H9 (cell line): ENCODE results near the gene KIF4A. TPM values are rescaled to one million over a fixed set of nuclear protein-coding genes. Genes with fewer than 3 reads are reported as not detected.

Experiments
- DNase-seq: peaks from one replicate; pipeline ENCODE4 v3.0.0-alpha.2; 2017
- H2AFZ ChIP-seq: one replicate; pipeline ENCODE4 v1.6.1; 2013; ENCODE audit warnings: mild to moderate bottlenecking, low read length, control low read depth, moderate library complexity
- H2AK5ac ChIP-seq: 2 replicates; pipeline ENCODE4 v1.6.1; 2013; ENCODE audit warnings: low read length, control low read depth, mixed read lengths; ENCODE audit not compliant: insufficient read length
- H2BK120ac ChIP-seq: one replicate; pipeline ENCODE4 v1.6.1; 2013; ENCODE audit warnings: low read depth, mild to moderate bottlenecking, low read length, control low read depth, inconsistent platforms; ENCODE audit not compliant: poor library complexity, severe bottlenecking
- H2BK12ac ChIP-seq: 2 replicates; pipeline ENCODE4 v1.6.1; 2013; ENCODE audit warnings: low read length, control low read depth, mixed read lengths, low read depth; ENCODE audit not compliant: insufficient read length
- H2BK15ac ChIP-seq: 2 replicates; pipeline ENCODE4 v1.6.1; 2013; ENCODE audit warnings: low read depth, low read length, control low read depth
- H2BK20ac ChIP-seq: one replicate; pipeline ENCODE4 v1.6.1; 2013; ENCODE audit warnings: low read depth, mild to moderate bottlenecking, low read length, control low read depth, inconsistent platforms; ENCODE audit not compliant: poor library complexity, severe bottlenecking
- H2BK5ac ChIP-seq: 2 replicates; pipeline ENCODE4 v1.6.1; 2013; ENCODE audit warnings: low read length, control low read depth, mixed read lengths; ENCODE audit not compliant: insufficient read length
- H3K14ac ChIP-seq: 2 replicates; pipeline ENCODE4 v1.6.1; 2013; ENCODE audit warnings: low read length, control low read depth; ENCODE audit not compliant: insufficient read depth
- H3K18ac ChIP-seq: 2 replicates; pipeline ENCODE4 v1.6.1; 2013; ENCODE audit warnings: low read depth, mild to moderate bottlenecking, mixed read lengths, low read length, control low read depth; ENCODE audit not compliant: insufficient read length
- H3K23ac ChIP-seq: 2 replicates; pipeline ENCODE4 v1.6.1; 2013; ENCODE audit warnings: low read length, control low read depth, mixed read lengths, low read depth; ENCODE audit not compliant: insufficient read length
- H3K23me2 ChIP-seq: 2 replicates; pipeline ENCODE4 v1.6.1; 2013; ENCODE audit warnings: low read depth, mild to moderate bottlenecking, mixed read lengths, low read length, control low read depth; ENCODE audit not compliant: insufficient read length, poor library complexity, severe bottlenecking
- H3K27ac ChIP-seq: 2 replicates; pipeline ENCODE4 v1.5.1; 2013; ENCODE audit warnings: low read length, control low read depth, mixed read lengths, low read depth; ENCODE audit not compliant: insufficient read length
- H3K27me3 ChIP-seq: 2 replicates; pipeline ENCODE4 v1.6.1; 2013; ENCODE audit warnings: low read length, control low read depth, inconsistent platforms; ENCODE audit not compliant: insufficient read depth
- H3K4ac ChIP-seq: 2 replicates; pipeline ENCODE4 v1.6.1; 2013; ENCODE audit warnings: low read depth, mild to moderate bottlenecking, control low read depth, inconsistent platforms, low read length, moderate library complexity
- H3K4me1 ChIP-seq: 2 replicates; pipeline ENCODE4 v1.6.1; 2013; ENCODE audit warnings: low read length, control low read depth, inconsistent platforms; ENCODE audit not compliant: insufficient read depth
- H3K4me2 ChIP-seq: 2 replicates; pipeline ENCODE4 v1.6.1; 2013; ENCODE audit warnings: low read length, control low read depth, mixed read lengths; ENCODE audit not compliant: insufficient read length, insufficient read depth
- H3K56ac ChIP-seq: 2 replicates; pipeline ENCODE4 v1.6.1; 2013; ENCODE audit warnings: low read depth, mild to moderate bottlenecking, mixed read lengths, low read length, control low read depth; ENCODE audit not compliant: insufficient read length
- H3K79me1 ChIP-seq: 2 replicates; pipeline ENCODE4 v1.6.1; 2013; ENCODE audit warnings: low read depth, mild to moderate bottlenecking, moderate library complexity, low read length, control low read depth, inconsistent platforms; ENCODE audit not compliant: insufficient read depth, poor library complexity, severe bottlenecking
- H3K79me2 ChIP-seq: 2 replicates; pipeline ENCODE4 v1.6.1; 2013; ENCODE audit warnings: low read length, control low read depth, inconsistent platforms; ENCODE audit not compliant: insufficient read depth
- H3K9ac ChIP-seq: 2 replicates; pipeline ENCODE4 v1.6.1; 2013; ENCODE audit warnings: low read length, control low read depth, mixed read lengths; ENCODE audit not compliant: insufficient read length; ENCODE audit errors: extremely low read depth
- H3K9me3 ChIP-seq: one replicate; pipeline ENCODE4 v1.6.1; 2013; ENCODE audit warnings: low read depth, low read length, inconsistent platforms; ENCODE audit not compliant: control insufficient read depth
- H3T11ph ChIP-seq: one replicate; pipeline ENCODE4 v1.6.1; 2013; ENCODE audit warnings: mild to moderate bottlenecking, low read length, control low read depth, inconsistent platforms
- H4K20me1 ChIP-seq: one replicate; pipeline ENCODE4 v1.6.1; 2013; ENCODE audit not compliant: control insufficient read depth, insufficient read length, insufficient read depth
- H4K5ac ChIP-seq: 2 replicates; pipeline ENCODE4 v1.6.1; 2013; ENCODE audit warnings: low read depth, mild to moderate bottlenecking, mixed read lengths, low read length, control low read depth; ENCODE audit not compliant: insufficient read length
- H4K8ac ChIP-seq: replicated peaks from 2 replicates; pipeline ENCODE4 v1.6.1; 2013; ENCODE audit warnings: low read length, control low read depth, mixed read lengths, low read depth; ENCODE audit not compliant: insufficient read length
- H4K91ac ChIP-seq: 2 replicates; pipeline ENCODE4 v1.6.1; 2013; ENCODE audit warnings: low read depth, mild to moderate bottlenecking, moderate library complexity, mixed read lengths, low read length, control low read depth; ENCODE audit not compliant: insufficient read length
- H3K27ac Mint-ChIP-seq, 3 experiments: 2 replicates in 2 of 3; 3 replicates in 1 of 3; pipeline ENCODE4 v1.8.0; 2020 to 2021; ENCODE audit warnings: mixed read lengths in 3 of 3, mild to moderate bottlenecking in 1 of 3, moderate library complexity in 1 of 3
- H3K27me3 Mint-ChIP-seq: 2 replicates; pipeline ENCODE4 v1.8.0; 2021; ENCODE audit warnings: low read depth, mild to moderate bottlenecking, moderate library complexity, mixed read lengths
- H3K36me3 Mint-ChIP-seq, 3 experiments: 2 replicates in 2 of 3; 3 replicates in 1 of 3; pipeline ENCODE4 v1.8.0; 2020 to 2021; ENCODE audit warnings: low read depth in 3 of 3, mixed read lengths in 3 of 3; ENCODE audit not compliant: insufficient read depth in 1 of 3
- H3K4me1 Mint-ChIP-seq, 2 experiments: 2 replicates each; pipeline ENCODE4 v1.8.0; 2020; ENCODE audit warnings: mixed read lengths in 2 of 2
- H3K4me3 Mint-ChIP-seq, 2 experiments: 2 replicates in 1 of 2; 3 replicates in 1 of 2; pipeline ENCODE4 v1.8.0; 2020 to 2021; ENCODE audit warnings: mild to moderate bottlenecking in 2 of 2, mixed read lengths in 2 of 2, moderate library complexity in 1 of 2
- H3K9me3 Mint-ChIP-seq, 2 experiments: 2 replicates in 1 of 2; 3 replicates in 1 of 2; pipeline ENCODE4 v1.8.0; 2020; ENCODE audit warnings: mild to moderate bottlenecking in 2 of 2, mixed read lengths in 2 of 2, moderate library complexity in 1 of 2
- WGBS: extraction: QIAGEN DNeasy Blood & Tissue Kit; methylation state at CpG from one replicate; pipeline ENCODE4 v1.1.7; 2013; ENCODE audit warnings: missing lambda C conversion rate, low lambda C conversion rate, mixed read lengths; ENCODE audit not compliant: insufficient read length; ENCODE audit errors: extremely low coverage; 5-methylcytosine and 5-hydroxymethylcytosine counted together
- total RNA-seq: library from RNA; stranded (reverse); gene quantifications from 2 replicates; pipeline ENCODE4 v1.2.1, GENCODE V29; 2021
- TF ChIP-seq, protein P1 (sequence below): fragments of 200-600 bp; sonication (generic); conservative IDR thresholded peaks from 3 replicates; pipeline ENCODE4 v1.8.0; 2021; ENCODE audit warnings: antibody characterized with exemption, mild to moderate bottlenecking

KIF4A gene
- total RNA-seq, 1 experiment from 2014 or later, result 41.8 TPM

DNA sequence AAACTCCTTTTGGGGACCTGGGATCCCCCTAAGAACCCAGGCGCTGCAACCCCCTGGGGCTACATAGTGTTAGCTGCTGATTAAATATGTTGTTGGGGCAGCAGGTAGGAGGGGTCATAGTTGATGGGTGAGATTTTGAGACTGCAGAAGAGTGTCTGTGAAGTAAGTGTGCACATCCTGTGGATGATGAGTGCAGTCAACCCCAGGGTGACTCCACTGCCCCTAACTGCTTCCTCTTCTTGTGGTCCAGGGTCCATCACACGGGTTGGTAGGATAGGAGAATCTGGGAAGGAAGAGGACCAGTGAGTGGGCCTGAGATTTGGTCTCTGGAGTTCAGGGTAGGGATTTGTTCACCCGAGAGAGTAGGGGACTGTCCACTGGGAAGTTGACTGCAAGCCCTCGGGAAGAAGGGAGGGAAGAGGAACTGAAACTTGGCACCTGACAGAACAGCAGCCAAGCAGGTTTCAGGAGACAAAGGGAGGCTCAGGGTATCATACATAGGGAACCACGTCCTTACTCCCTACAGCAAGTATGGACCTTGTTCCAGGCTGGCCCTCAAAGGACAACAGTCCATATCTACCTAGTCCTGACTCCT lies 163.2 kb downstream of the KIF4A start:
- H3K9me3 Mint-ChIP-seq, result peaks cover 69 to 75% of the 10 kb centered on the region in 2 experiments
- Histone ChIP-seq H3K9me3 (peaks cover 30% of the 10 kb centered on the region), H3K79me1 (no peaks in the 10 kb centered on the region), H2BK15ac (no peak overlapping the region), H3K4me1 (no peaks in the 10 kb centered on the region), H3K23ac (no peak overlapping the region), H3K79me2 (peaks cover 15% of the 10 kb centered on the region), H3K4me2 (peak overlapping the region; percentile 22), H2AK5ac (no peak overlapping the region), H4K20me1 (no peaks in the 10 kb centered on the region), H2BK20ac (no peak overlapping the region), H3K23me2 (peaks cover 4% of the 10 kb centered on the region), H4K8ac (no peak overlapping the region), H2AFZ (no peak overlapping the region), H2BK12ac (no peak overlapping the region), H3K27ac (no peak overlapping the region), H4K91ac (no peak overlapping the region), H3K14ac (no peak overlapping the region), H3K18ac (no peak overlapping the region), H3K56ac (no peak overlapping the region), H2BK5ac (no peak overlapping the region), H3T11ph (no peak overlapping the region), H3K9ac (no peak overlapping the region), H3K4ac (no peak overlapping the region), H3K27me3 (no peaks in the 10 kb centered on the region), H2BK120ac (no peak overlapping the region), H4K5ac (no peak overlapping the region)
- peaks cover 24 to 34% of the 10 kb centered on the region in 2 experiments for H3K4me1 Mint-ChIP-seq
- peak overlapping the region; percentile 75 to 76 for H3K4me3 Mint-ChIP-seq
- TF ChIP-seq, protein P1, sequence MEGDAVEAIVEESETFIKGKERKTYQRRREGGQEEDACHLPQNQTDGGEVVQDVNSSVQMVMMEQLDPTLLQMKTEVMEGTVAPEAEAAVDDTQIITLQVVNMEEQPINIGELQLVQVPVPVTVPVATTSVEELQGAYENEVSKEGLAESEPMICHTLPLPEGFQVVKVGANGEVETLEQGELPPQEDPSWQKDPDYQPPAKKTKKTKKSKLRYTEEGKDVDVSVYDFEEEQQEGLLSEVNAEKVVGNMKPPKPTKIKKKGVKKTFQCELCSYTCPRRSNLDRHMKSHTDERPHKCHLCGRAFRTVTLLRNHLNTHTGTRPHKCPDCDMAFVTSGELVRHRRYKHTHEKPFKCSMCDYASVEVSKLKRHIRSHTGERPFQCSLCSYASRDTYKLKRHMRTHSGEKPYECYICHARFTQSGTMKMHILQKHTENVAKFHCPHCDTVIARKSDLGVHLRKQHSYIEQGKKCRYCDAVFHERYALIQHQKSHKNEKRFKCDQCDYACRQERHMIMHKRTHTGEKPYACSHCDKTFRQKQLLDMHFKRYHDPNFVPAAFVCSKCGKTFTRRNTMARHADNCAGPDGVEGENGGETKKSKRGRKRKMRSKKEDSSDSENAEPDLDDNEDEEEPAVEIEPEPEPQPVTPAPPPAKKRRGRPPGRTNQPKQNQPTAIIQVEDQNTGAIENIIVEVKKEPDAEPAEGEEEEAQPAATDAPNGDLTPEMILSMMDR, result no peak
- H3K27me3 Mint-ChIP-seq, result no peaks in the 10 kb centered on the region; the same call in none of the 2 replicates
- no peak for DNase-seq
- peaks cover 10 to 24% (median 18%) of the 10 kb centered on the region in 3 experiments for H3K36me3 Mint-ChIP-seq
- WGBS, result no CpG with 5 or more reads among the region's 5 CpGs
- no peak overlapping the region; a peak in 1 of 7 replicates for H3K27ac Mint-ChIP-seq
